Activated T-cell treated with anti-CD3 and anti-CD28 coated beads, Interleukin-2, amount 50 U/mL, for 72 hours (primary cell): ENCODE results near the gene USP32. TPM values are rescaled to one million over a fixed set of nuclear protein-coding genes. Genes with fewer than 3 reads are reported as not detected.
"Not testable (repeated sequence)": the region's sequence is repeated elsewhere in the genome, so short reads cannot be mapped to it uniquely, and the experiment has no call there.

Source experiments
- ATAC-seq, 2 donors: fragments of 150-1000 bp; cut with Tn5 transposase; replicated peaks in 1 of 2; 2 replicates each; pipeline ENCODE4 v1.10.0; 2021; ENCODE audit warnings: moderate library complexity in 2 of 2, mild to moderate bottlenecking in 1 of 2
- DNase-seq, 2 donors: peaks; one replicate each; pipeline ENCODE4 v3.0.0; 2021 to 2022; ENCODE audit warnings: mixed read lengths in 1 of 2
- H3K27ac Mint-ChIP-seq: one replicate; pipeline ENCODE4 v1.8.0; 2022; ENCODE audit warnings: mild to moderate bottlenecking, moderate library complexity, mixed read lengths
- H3K27me3 Mint-ChIP-seq: one replicate; pipeline ENCODE4 v1.8.0; 2022; ENCODE audit warnings: low read depth, mixed read lengths
- H3K36me3 Mint-ChIP-seq, 2 donors: one replicate each; pipeline ENCODE4 v1.8.0; 2022; ENCODE audit warnings: mixed read lengths in 2 of 2, mild to moderate bottlenecking in 1 of 2; ENCODE audit not compliant: insufficient read depth in 2 of 2
- H3K4me1 Mint-ChIP-seq: one replicate; pipeline ENCODE4 v1.8.0; 2022; ENCODE audit warnings: low read depth, mixed read lengths
- H3K4me3 Mint-ChIP-seq, 2 donors: one replicate each; pipeline ENCODE4 v1.8.0; 2022; ENCODE audit warnings: mild to moderate bottlenecking in 2 of 2, mixed read lengths in 2 of 2, moderate library complexity in 2 of 2
- H3K9me3 Mint-ChIP-seq, 2 donors: one replicate each; pipeline ENCODE4 v1.8.0; 2022; ENCODE audit warnings: mixed read lengths in 2 of 2
- total RNA-seq, 2 donors: library from RNA; stranded (reverse); gene quantifications; one replicate each; pipeline ENCODE4 v1.2.3, GENCODE V29; 2022

Gene USP32
- total RNA-seq, 2 donors from 2014 or later, result 42.4 to 48.8 TPM

DNA sequence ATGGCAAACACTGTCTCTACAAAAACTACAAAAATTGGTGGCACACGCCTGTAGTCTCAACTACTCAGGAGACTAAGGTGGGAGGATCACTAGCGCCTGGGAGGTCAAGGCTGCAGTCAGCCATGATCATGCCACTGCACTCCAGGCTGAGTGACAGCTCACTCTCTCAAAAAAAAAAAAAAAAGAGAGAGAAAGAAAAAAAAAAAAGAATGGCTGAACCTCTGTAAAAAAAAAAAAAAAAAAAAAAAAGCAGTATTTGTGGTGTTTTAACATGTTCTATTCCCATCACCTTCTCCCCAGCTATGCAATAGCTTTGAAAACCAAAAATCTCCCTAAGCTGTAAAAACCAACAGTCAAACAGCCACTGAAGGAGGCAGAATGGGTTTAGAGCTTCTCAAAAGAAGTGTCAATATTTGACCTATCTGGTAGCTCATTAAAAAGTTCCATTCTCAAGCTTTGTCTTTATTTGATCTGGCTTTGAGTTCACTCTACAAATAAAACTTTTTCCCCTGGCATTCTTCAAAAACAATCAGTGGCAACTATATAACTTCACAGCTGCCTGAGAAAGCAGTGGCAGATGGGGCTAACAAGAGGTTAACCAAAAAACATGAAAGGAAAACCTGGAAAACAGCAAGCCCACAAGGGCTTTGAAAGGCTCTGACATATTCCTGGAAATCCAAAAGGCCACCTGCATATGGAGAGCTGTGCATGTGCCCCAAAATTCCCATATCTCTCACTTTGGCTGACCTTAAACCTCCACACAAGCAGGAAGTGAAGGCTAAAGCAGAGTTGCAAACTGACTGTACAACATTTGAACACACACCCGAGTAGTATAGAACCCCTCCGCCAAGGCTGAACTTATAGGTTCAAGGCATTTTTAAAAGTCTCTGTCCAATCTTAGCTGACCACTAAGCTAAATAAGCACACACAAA lies 36.0 kb downstream of the USP32 start:
- peak; percentile 25 to 44 for ATAC-seq

DNA sequence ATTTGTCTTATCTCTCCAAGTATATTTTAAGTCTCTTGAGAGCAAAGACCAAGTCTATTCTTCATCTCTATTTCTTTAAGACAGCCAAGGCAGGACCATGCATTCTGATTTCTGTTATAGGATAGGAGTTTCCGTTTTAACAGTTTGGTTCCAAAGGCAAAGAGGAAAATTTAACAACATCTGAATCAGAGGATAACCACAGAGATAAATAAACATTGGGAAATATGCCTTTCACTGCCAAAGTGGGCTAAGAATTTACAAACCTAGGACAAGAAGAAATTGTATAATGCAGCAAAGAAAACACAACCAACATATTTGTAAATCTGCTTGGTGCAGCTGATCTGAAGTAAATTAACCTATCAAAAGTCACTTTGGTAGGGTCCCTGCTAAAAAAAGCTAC lies 37.7 kb downstream of the USP32 start:
- Mint-ChIP-seq H3K4me1 (peaks cover 73% of the 10 kb centered on the region), H3K27ac (peak overlapping the region; percentile 20), H3K36me3 (peaks cover 2 to 5% of the 10 kb centered on the region in 2 donors), H3K9me3 (peaks cover 0 to 3% of the 10 kb centered on the region in 2 donors), H3K4me3 (peak overlapping the region; percentile 11 to 89), H3K27me3 (no peaks in the 10 kb centered on the region)
- DNase-seq (no peak), ATAC-seq (no peak)

More for the DNA sequence above, 36.0 kb downstream of the USP32 start:
- H3K4me1 Mint-ChIP-seq, result peaks cover 71% of the 10 kb centered on the region
- peak overlapping the region; percentile 61 to 90 for H3K4me3 Mint-ChIP-seq
- no peak for DNase-seq
- H3K27me3 Mint-ChIP-seq, result no peaks in the 10 kb centered on the region
- peaks cover 0 to 3% of the 10 kb centered on the region in 2 donors for H3K9me3 Mint-ChIP-seq
- peak overlapping the region; percentile 97 for H3K27ac Mint-ChIP-seq
- peaks cover 2 to 5% of the 10 kb centered on the region in 2 donors for H3K36me3 Mint-ChIP-seq

DNA sequence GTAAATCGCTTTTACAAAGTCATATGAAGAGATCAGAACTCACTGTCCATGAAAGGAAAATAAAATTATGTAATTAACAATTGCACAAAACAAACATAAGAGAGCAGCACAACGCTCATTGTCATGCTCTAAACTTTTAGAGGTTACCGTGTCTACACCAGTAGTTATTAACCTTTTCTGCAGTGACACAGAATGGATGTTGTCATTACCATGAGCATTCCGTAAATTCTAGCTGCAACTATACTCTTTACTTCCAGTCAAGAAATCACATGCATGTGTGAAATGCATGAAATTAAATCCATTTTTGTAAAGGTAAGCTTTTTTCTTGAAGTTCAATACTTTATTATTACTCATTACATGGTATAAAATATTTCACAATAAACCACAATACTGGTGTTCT lies 38.2 kb downstream of the USP32 start:
- Mint-ChIP-seq H3K27me3 (no peaks in the 10 kb centered on the region), H3K36me3 (peaks cover 2 to 5% of the 10 kb centered on the region in 2 donors), H3K27ac (no peak overlapping the region), H3K9me3 (peaks cover 0 to 3% of the 10 kb centered on the region in 2 donors), H3K4me3 (no peak overlapping the region), H3K4me1 (peaks cover 68% of the 10 kb centered on the region)
- DNase-seq, result no peak
- ATAC-seq, result no peak

DNA sequence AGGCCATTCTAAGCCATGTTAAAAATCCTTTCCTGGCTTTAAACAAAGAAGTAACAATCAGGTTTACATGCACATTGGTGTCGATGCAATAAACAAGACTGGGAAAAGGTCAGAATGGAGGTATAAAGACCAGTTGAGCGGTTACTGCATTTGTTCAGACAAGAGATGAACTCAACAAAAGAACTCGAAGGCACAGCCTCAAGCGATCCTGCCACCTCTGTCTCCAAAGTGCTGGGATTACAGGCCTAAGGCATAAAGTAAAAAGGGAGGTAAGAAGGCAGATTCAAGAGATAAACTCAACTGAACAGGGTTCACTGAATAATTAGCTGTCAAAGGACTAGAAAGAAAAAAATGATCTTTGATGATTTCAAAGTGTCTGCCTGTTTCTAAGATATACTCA lies 39.4 kb downstream of the USP32 start:
- Mint-ChIP-seq H3K4me3 (no peak overlapping the region), H3K9me3 (peaks cover 0 to 3% of the 10 kb centered on the region in 2 donors), H3K27ac (no peak overlapping the region), H3K36me3 (peaks cover 2 to 5% of the 10 kb centered on the region in 2 donors), H3K4me1 (peaks cover 60% of the 10 kb centered on the region), H3K27me3 (no peaks in the 10 kb centered on the region)
- no peak for ATAC-seq
- DNase-seq, result no peak

DNA sequence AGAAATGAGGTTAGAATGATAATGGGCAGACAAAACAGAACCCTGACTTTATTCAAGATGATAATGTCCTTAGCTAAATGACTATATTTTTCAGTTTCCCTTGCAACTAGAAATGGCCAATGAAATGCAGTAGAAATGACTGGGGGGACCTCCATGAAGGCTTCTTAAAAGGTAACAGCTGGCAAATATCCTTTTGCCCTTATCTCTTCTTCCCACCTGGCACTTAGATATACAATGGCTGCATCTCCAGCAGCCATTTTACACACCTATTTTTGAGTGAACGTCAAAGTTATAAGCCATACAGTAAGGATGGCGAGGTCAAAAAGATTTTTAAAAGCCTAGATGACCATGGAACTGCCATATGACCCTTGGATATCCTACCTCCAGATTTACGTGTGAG lies 39.9 kb downstream of the USP32 start:
- Mint-ChIP-seq H3K27ac (no peak overlapping the region), H3K9me3 (peaks cover 0 to 3% of the 10 kb centered on the region in 2 donors), H3K4me3 (no peak overlapping the region), H3K36me3 (peaks cover 2 to 5% of the 10 kb centered on the region in 2 donors), H3K4me1 (peaks cover 56% of the 10 kb centered on the region), H3K27me3 (no peaks in the 10 kb centered on the region)
- ATAC-seq (no peak), DNase-seq (no peak)

DNA sequence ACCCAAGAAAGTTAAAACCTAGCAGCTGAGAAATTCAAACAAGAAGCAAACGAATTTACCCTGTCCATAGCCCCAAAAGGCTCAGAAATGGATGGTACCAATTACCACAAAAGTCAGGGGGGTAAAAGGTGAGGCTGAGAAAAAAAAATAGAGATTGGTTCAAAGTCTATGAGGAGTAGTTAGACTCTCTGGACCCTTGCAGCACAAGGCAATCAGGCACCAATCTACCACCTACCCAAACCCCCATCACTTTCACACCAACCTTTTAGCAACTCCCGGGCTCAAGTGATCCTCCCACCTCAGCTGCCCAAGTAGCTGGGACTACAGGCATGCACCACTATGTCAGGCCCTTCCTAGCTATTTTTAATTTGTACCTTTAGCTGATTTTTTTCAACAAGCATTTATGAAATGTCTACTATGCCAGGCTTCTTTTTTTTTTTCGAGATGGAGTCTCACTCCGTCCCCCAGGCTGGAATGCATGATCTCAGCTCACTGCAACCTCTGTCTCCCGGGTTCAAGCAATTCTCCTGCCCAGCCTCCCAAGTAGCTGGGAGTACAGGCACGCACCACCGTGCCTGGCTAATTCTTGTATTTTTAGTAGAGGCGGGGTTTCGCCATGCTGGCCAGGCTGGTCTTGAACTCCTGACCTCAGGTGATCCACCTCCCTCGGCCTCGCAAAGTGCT lies 40.8 kb downstream of the USP32 start:
- Mint-ChIP-seq H3K9me3 (peaks cover 0 to 1% of the 10 kb centered on the region in 2 donors), H3K27ac (no peak overlapping the region), H3K36me3 (no peaks in the 10 kb centered on the region), H3K4me1 (peaks cover 47% of the 10 kb centered on the region), H3K4me3 (no peak overlapping the region), H3K27me3 (no peaks in the 10 kb centered on the region)
- no peak for DNase-seq
- no peak for ATAC-seq

DNA sequence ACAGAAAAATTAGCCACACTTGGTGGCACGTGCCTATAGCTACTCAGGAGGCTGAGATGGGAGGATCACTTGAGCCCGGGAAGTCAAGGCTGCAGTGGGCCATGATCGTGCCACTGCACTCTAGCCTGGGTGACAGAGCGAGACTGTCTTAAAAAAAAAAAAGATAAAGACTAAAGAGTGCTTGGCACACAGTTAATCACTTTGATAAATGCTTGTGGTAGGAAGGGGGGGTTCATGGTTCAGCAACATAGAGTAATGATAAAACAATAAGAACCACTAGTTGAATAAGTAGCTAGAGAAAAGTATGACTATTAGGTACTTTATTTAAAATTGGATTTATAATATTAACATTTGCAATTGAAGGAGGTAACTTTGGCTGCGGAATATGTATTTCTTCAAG lies 43.3 kb downstream of the USP32 start:
- H3K9me3 Mint-ChIP-seq, result peaks cover 0 to 1% of the 10 kb centered on the region in 2 donors
- ATAC-seq (no peak), DNase-seq (no peak)
- H3K27ac Mint-ChIP-seq, result no peak overlapping the region
- peaks cover 24% of the 10 kb centered on the region for H3K4me1 Mint-ChIP-seq
- no peak overlapping the region for H3K4me3 Mint-ChIP-seq
- H3K36me3 Mint-ChIP-seq, result no peaks in the 10 kb centered on the region
- H3K27me3 Mint-ChIP-seq, result no peaks in the 10 kb centered on the region

DNA sequence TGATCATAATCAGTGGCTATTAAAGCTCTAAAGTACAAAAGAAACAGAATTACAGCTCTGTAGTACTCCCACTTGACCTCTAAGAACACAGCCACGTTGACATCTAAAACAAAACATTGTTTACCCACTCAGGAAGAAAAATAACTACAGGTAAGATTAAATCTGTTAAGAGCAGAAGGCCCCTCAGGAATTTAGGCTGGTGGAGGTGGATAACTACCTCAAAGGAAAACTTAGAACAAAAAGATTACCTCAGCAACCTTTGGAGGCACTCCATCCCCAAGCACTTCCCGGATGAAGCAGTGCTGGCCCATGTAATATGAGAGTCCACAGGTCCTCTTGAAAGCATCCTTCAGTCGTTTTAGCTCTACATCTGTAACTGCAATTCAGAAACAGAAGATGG lies 46.7 kb downstream of the USP32 start:
- no peaks in the 10 kb centered on the region for H3K9me3 Mint-ChIP-seq
- H3K36me3 Mint-ChIP-seq, result peaks cover 4 to 16% of the 10 kb centered on the region in 2 donors
- ATAC-seq (no peak), DNase-seq (no peak)
- no peak overlapping the region for H3K4me3 Mint-ChIP-seq
- no peak overlapping the region for H3K27ac Mint-ChIP-seq
- no peaks in the 10 kb centered on the region for H3K27me3 Mint-ChIP-seq
- H3K4me1 Mint-ChIP-seq, result peaks cover 14% of the 10 kb centered on the region

DNA sequence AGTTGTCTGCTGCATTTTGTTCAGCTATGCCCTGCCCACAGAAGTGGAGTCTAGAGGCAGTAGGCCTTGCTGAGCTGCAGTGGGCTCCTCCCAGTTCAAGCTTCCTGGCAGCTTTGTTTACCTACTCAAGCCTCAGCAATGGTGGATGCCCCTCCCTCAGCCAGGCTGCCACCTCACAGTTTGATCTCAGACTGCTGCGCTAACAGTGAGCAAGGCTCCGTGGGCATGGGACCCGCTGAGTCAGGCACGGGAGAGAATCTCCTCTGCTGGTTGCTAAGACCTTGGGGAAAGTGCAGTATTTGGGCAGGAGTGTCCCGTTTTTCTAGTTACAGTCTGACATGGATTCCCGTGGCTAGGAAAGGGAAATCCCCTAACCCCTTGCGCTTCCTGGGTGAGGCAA lies 49.4 kb downstream of the USP32 start:
- DNase-seq, H3K9me3 Mint-ChIP-seq, H3K4me3 Mint-ChIP-seq, H3K27ac Mint-ChIP-seq, ATAC-seq, H3K27me3 Mint-ChIP-seq: not testable (repeated sequence)
- peaks cover 14% of the 10 kb centered on the region for H3K4me1 Mint-ChIP-seq
- H3K36me3 Mint-ChIP-seq, result peaks cover 6 to 16% of the 10 kb centered on the region in 2 donors

DNA sequence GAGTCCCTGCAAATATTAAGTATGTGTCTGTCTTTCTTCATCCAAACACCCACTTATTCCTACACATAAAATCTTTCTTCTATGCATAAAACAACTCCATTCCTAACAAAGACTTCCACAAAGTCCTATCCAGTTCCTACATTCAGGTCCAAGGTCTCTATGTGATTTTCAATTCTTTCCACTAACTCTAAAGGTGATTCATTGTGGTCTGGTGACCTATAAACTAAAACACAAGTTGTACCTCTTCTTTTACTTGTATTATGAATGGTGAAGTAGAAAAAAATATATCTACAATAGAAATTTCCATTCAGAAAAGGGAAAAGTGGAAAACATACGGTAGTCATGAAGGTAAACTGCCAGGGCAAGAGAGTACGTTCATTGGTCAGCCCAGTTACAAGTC lies 56.6 kb downstream of the USP32 start:
- Mint-ChIP-seq H3K9me3 (no peaks in the 10 kb centered on the region), H3K36me3 (peaks cover 1 to 3% of the 10 kb centered on the region in 2 donors), H3K27me3 (no peaks in the 10 kb centered on the region), H3K4me1 (peaks cover 8% of the 10 kb centered on the region), H3K4me3 (no peak overlapping the region), H3K27ac (no peak overlapping the region)
- DNase-seq (no peak), ATAC-seq (peak; percentile 45 to 47)

DNA sequence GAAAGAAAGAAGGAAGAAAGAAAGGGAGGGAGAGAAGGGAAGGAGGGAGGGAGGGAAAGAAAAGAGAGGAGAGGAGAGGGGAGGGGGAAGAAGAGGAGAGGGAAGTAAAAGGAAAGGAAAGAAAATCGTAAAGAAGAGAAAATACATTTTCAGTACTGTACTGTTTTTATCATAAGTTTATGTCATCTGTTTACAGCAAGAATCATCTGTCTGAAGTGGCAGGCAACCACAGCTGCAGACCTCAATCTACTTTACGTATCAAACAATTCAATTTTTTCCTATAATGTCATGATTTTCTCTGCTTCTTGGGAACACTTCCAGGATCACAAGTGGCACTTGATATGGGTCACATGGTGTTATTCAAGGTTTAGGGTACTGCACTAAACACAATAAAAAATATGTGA lies 58.3 kb downstream of the USP32 start:
- no peaks in the 10 kb centered on the region for H3K27me3 Mint-ChIP-seq
- ATAC-seq (no peak), DNase-seq (no peak)
- H3K4me3 Mint-ChIP-seq, result no peak overlapping the region
- no peaks in the 10 kb centered on the region for H3K9me3 Mint-ChIP-seq
- peaks cover 1 to 3% of the 10 kb centered on the region in 2 donors for H3K36me3 Mint-ChIP-seq
- H3K27ac Mint-ChIP-seq, result no peak overlapping the region
- peaks cover 8% of the 10 kb centered on the region for H3K4me1 Mint-ChIP-seq

DNA sequence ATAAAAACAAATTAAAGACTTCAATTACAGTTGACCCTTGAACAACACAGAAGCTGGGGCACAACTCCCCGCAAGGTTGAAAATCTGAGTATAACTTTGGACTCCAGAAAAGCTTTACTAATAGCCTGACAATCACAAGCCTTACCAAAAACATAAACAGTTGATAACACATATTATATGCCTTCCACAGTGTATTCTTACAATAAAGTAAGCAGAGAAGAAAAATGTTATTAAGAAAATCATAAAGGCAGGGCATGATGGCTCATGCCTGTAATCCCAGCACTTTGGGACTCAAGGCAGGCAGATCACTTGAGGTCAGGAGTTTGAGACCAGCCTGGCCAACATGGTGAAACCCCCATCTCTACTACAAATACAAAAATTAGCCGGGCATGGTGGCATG lies 58.9 kb downstream of the USP32 start:
- H3K36me3 Mint-ChIP-seq, DNase-seq, H3K4me3 Mint-ChIP-seq, H3K9me3 Mint-ChIP-seq, H3K27me3 Mint-ChIP-seq, ATAC-seq, H3K27ac Mint-ChIP-seq, H3K4me1 Mint-ChIP-seq: not testable (repeated sequence)

DNA sequence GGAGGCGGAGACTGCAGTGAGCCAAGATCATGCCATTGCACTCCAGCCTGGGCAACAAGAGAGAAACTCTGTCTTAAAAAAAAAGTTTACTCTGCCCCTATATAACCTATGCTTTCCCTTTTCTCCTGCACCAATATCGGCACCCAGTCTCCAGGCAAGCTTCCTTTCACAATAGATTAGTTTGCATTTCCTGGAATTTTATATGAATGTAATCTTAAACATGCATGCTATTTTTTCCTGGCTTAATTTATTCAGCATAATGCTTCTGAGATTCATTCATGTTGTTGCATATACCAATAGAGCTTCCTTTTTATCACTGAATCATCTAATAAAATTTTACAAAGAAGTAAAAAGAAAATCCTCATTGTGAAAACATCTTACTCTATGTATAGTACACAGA lies 59.4 kb downstream of the USP32 start:
- Mint-ChIP-seq H3K36me3 (peaks cover 0 to 3% of the 10 kb centered on the region in 2 donors), H3K4me1 (peaks cover 8% of the 10 kb centered on the region), H3K9me3 (no peaks in the 10 kb centered on the region), H3K27me3 (no peaks in the 10 kb centered on the region), H3K27ac (no peak overlapping the region), H3K4me3 (no peak overlapping the region)
- ATAC-seq (no peak), DNase-seq (no peak)
